Ovary (tissue), 3 donors: ENCODE results near the gene SPEG.

ENCODE experiments used
- CTCF ChIP-seq, 3 donors: fragments of 450-650 bp in 2 of 3; fragments of 200-600 bp in 1 of 3; IDR thresholded peaks; one replicate each; pipeline versions ENCODE4 v1.5.1 to v1.8.0; 2016 to 2022; ENCODE audit warnings: antibody characterized with exemption in 3 of 3, mild to moderate bottlenecking in 1 of 3
- EP300 ChIP-seq: sonication (generic); formaldehyde crosslinking; IDR thresholded peaks from one replicate; pipeline ENCODE4 v1.6.1; 2017; ENCODE audit warnings: antibody characterized with exemption
- POLR2A ChIP-seq: fragments of 450-650 bp; IDR thresholded peaks from one replicate; pipeline ENCODE4 v1.6.1; 2017; ENCODE audit warnings: antibody characterized with exemption, mild to moderate bottlenecking, moderate library complexity
- donor health status: DM: no; HTN: no; CAD: no.

DNA sequence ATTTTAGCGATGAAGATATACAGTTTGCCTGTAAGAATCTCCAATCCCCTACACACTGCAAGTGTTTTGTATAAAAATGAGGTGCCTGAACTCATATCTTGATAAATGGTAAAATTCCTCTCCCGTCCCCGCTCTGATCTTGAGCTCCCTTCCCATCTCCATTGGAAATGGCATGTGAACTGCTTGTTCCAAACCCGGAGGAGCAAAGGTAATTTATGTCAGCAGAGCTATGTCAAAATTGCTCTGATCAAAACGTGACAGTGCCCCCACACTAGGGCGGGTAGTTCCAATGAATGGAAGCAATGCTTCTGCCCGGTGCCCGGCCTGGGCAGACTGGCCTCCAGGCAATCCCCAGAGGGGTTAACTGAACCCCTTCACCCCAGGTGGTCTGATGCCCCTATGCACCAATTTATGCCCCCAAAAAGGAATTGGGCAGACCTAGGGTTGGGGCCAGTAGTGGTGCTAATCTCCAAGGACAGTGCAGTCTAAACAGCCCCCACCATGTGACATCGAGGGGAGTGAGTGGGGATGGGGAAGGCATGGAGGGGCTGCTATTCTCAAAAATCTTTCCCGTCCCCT, 60.4 kb downstream of the SPEG start:
- no peak for TF ChIP-seq CTCF (IDR thresholded peaks at IDR 0.05)
- no peak for TF ChIP-seq EP300
- no peak for TF ChIP-seq POLR2A
